ENCODE results near the gene UBE2M.

The UBE2M gene

GRCh38 chr19:58538257-58539168 lies 19.9 kb downstream of the UBE2M start:
- TF ChIP-seq EZH2phosphoT487 (conservative IDR thresholded peaks at IDR 0.05; ENCODE audit: low read length) = no peak
- no peaks in the 10 kb centered on the region for H3K9me3 ChIP-seq (ENCODE audit: insufficient read depth, low read length)
- peak overlapping the region; percentile 37 for H3K4me3 ChIP-seq (ENCODE audit: insufficient read depth, low read length, poor library complexity, severe bottlenecking)
- H3K9me2 ChIP-seq (replicated peaks; ENCODE audit: insufficient read depth, low read length) = no peaks in the 10 kb centered on the region
- H3K27me3 ChIP-seq (ENCODE audit: low read length) = no peaks in the 10 kb centered on the region
- H3K27ac ChIP-seq (ENCODE audit: low read depth, low read length) = no peak overlapping the region
- H2AFZ ChIP-seq (ENCODE audit: low read depth, low read length, severe bottlenecking) = peak overlapping the region; percentile 90
- no peaks in the 10 kb centered on the region for H3K79me2 ChIP-seq (ENCODE audit: insufficient read depth, low read length)
- H3K9ac ChIP-seq (ENCODE audit: low read length) = peak overlapping the region; percentile 48
- H4K20me1 ChIP-seq (ENCODE audit: low read depth, low read length) = no peaks in the 10 kb centered on the region
- no peaks in the 10 kb centered on the region for H3K36me3 ChIP-seq (ENCODE audit: low read length)
- peak overlapping the region; percentile 43 for H3K4me2 ChIP-seq (ENCODE audit: low read depth, low read length, poor library complexity, severe bottlenecking)
- no peaks in the 10 kb centered on the region for H3F3A ChIP-seq (ENCODE audit: insufficient read depth)

- Histone ChIP-seq H3K9me2 (replicated peaks; ENCODE audit: insufficient read depth, low read length) (no peaks in the 10 kb centered on the region), H3K36me3 (ENCODE audit: low read length) (no peaks in the 10 kb centered on the region), H2AFZ (ENCODE audit: low read depth, low read length, severe bottlenecking) (no peak overlapping the region), H3K9me3 (ENCODE audit: insufficient read depth, low read length) (no peaks in the 10 kb centered on the region), H3K9ac (ENCODE audit: low read length) (no peak overlapping the region), H3K27ac (ENCODE audit: low read depth, low read length) (no peak overlapping the region), H3K4me3 (ENCODE audit: insufficient read depth, low read length, poor library complexity, severe bottlenecking) (no peak overlapping the region), H3F3A (ENCODE audit: insufficient read depth) (no peaks in the 10 kb centered on the region), H3K4me2 (ENCODE audit: low read depth, low read length, poor library complexity, severe bottlenecking) (no peak overlapping the region), H4K20me1 (ENCODE audit: low read depth, low read length) (no peaks in the 10 kb centered on the region), H3K79me2 (ENCODE audit: insufficient read depth, low read length) (no peaks in the 10 kb centered on the region), H3K27me3 (ENCODE audit: low read length) (no peaks in the 10 kb centered on the region)
- TF ChIP-seq EZH2phosphoT487 (conservative IDR thresholded peaks at IDR 0.05; ENCODE audit: low read length) (no peak), CTCF (IDR thresholded peaks at IDR 0.05; ENCODE audit: insufficient read depth, low read length, poor library complexity, severe bottlenecking) (no peak)
Observed at GRCh38 chr19:58536852-58537798, 21.3 kb downstream of the UBE2M start.

GRCh38 chr19:58535857-58536256 lies 22.6 kb downstream of the UBE2M start:
- Histone ChIP-seq H3F3A (ENCODE audit: insufficient read depth) (no peaks in the 10 kb centered on the region), H3K27me3 (ENCODE audit: low read length) (no peaks in the 10 kb centered on the region), H3K4me3 (ENCODE audit: insufficient read depth, low read length, poor library complexity, severe bottlenecking) (no peak overlapping the region), H3K27ac (ENCODE audit: low read depth, low read length) (no peak overlapping the region), H3K9ac (ENCODE audit: low read length) (no peak overlapping the region), H3K9me3 (ENCODE audit: insufficient read depth, low read length) (no peaks in the 10 kb centered on the region), H3K36me3 (ENCODE audit: low read length) (no peaks in the 10 kb centered on the region), H3K4me2 (ENCODE audit: low read depth, low read length, poor library complexity, severe bottlenecking) (no peak overlapping the region), H3K9me2 (replicated peaks; ENCODE audit: insufficient read depth, low read length) (no peaks in the 10 kb centered on the region), H2AFZ (ENCODE audit: low read depth, low read length, severe bottlenecking) (no peak overlapping the region), H3K79me2 (ENCODE audit: insufficient read depth, low read length) (no peaks in the 10 kb centered on the region), H4K20me1 (ENCODE audit: low read depth, low read length) (no peaks in the 10 kb centered on the region)
- no peak for TF ChIP-seq EZH2phosphoT487 (conservative IDR thresholded peaks at IDR 0.05; ENCODE audit: low read length)
- TF ChIP-seq CTCF (IDR thresholded peaks at IDR 0.05; ENCODE audit: insufficient read depth, low read length, poor library complexity, severe bottlenecking) = no peak
